Measurements from ENCODE around the gene RBP5. TPM values are rescaled to one million over a fixed set of nuclear protein-coding genes. Genes with fewer than 3 reads are reported as not detected.
A peak's percentile ranks its signal among the peaks of the same experiment; 100 is the strongest.

RBP5 gene
- total and polyA plus RNA-seq, 7 donors, result 0.71 to 30.9 (median 4.0) TPM; not detected in 3

GRCh38 chr12:7106082-7106481 is 22.6 kb downstream of the RBP5 start:
- intact Hi-C loops (cut with DNase I), result no loop called here
- Histone ChIP-seq H3K36me3 (peaks cover 0 to 23% (median 7%) of the 10 kb centered on the region in 4 donors), H3K4me3 (no peak overlapping the region), H3K27me3 (no peaks in the 10 kb centered on the region), H3K27ac (no peak overlapping the region), H3K9me3 (peaks cover 0 to 4% (median 0%) of the 10 kb centered on the region in 4 donors), H3K4me1 (peaks cover 0 to 20% (median 14%) of the 10 kb centered on the region in 4 donors)
- no peak for TF ChIP-seq POLR2A (IDR thresholded peaks at IDR 0.05)
- TF ChIP-seq CTCF (IDR thresholded peaks at IDR 0.05), result no peak
- TF ChIP-seq EP300 (IDR thresholded peaks at IDR 0.05), result no peak
- no peak for TF ChIP-seq POLR2AphosphoS5 (IDR thresholded peaks at IDR 0.05)
- no peak for DNase-seq
- WGBS, 2 donors, result 94 to 95% methylated on average over 1 of the region's 1 CpG

- TF ChIP-seq CTCF (IDR thresholded peaks at IDR 0.05), result no peak
- no peak for TF ChIP-seq POLR2A (IDR thresholded peaks at IDR 0.05)
- TF ChIP-seq POLR2AphosphoS5 (IDR thresholded peaks at IDR 0.05), result no peak
- TF ChIP-seq EP300 (IDR thresholded peaks at IDR 0.05), result no peak
- DNase-seq, result peak; percentile 44
- intact Hi-C loops (cut with DNase I), result no loop called here
- Histone ChIP-seq H3K4me3 (no peak overlapping the region), H3K36me3 (peaks cover 5 to 38% (median 15%) of the 10 kb centered on the region in 4 donors), H3K27ac (no peak overlapping the region), H3K27me3 (no peaks in the 10 kb centered on the region), H3K4me1 (peaks cover 0 to 13% (median 8%) of the 10 kb centered on the region in 4 donors), H3K9me3 (peaks cover 0 to 4% (median 0%) of the 10 kb centered on the region in 4 donors)
- WGBS, 2 donors, result 92 to 95% methylated on average over 14 of the region's 14 CpGs
These were observed 24.7 kb downstream of the RBP5 start for GRCh38 chr12:7103837-7104584.

GRCh38 chr12:7102582-7102981 is 26.1 kb downstream of the RBP5 start:
- no peak for DNase-seq
- 72 to 86% methylated on average over 3 of the region's 3 CpGs for WGBS, 2 donors
- no peak for TF ChIP-seq EP300 (IDR thresholded peaks at IDR 0.05)
- no peak for TF ChIP-seq POLR2AphosphoS5 (IDR thresholded peaks at IDR 0.05)
- no peak for TF ChIP-seq POLR2A (IDR thresholded peaks at IDR 0.05)
- TF ChIP-seq CTCF (IDR thresholded peaks at IDR 0.05), result no peak
- Histone ChIP-seq H3K4me3 (no peak overlapping the region), H3K27me3 (no peaks in the 10 kb centered on the region), H3K27ac (no peak overlapping the region), H3K36me3 (peaks cover 5 to 48% (median 15%) of the 10 kb centered on the region in 4 donors), H3K9me3 (peaks cover 0 to 4% (median 0%) of the 10 kb centered on the region in 4 donors), H3K4me1 (peaks cover 0 to 8% (median 2%) of the 10 kb centered on the region in 4 donors)
- intact Hi-C loops (cut with DNase I), result no loop called here

GRCh38 chr12:7101694-7102131 is 27.0 kb downstream of the RBP5 start:
- peaks cover 0 to 4% (median 0%) of the 10 kb centered on the region in 4 donors for H3K9me3 ChIP-seq
- no peaks in the 10 kb centered on the region for H3K4me1 ChIP-seq
- H3K27ac ChIP-seq, result peak overlapping the region in 2 of 4 donors; percentile 22 to 40
- peaks cover 5 to 51% (median 15%) of the 10 kb centered on the region in 4 donors for H3K36me3 ChIP-seq
- no peak for TF ChIP-seq POLR2A (IDR thresholded peaks at IDR 0.05)
- TF ChIP-seq EP300 (IDR thresholded peaks at IDR 0.05), result no peak
- no peak for TF ChIP-seq CTCF (IDR thresholded peaks at IDR 0.05)
- TF ChIP-seq POLR2AphosphoS5 (IDR thresholded peaks at IDR 0.05), result no peak
- DNase-seq, result peak; percentile 67
- intact Hi-C loops (cut with DNase I), result no loop called here
- H3K27me3 ChIP-seq, result no peaks in the 10 kb centered on the region
- WGBS, 2 donors, result 89 to 91% methylated on average over 10 of the region's 10 CpGs
- no peak overlapping the region for H3K4me3 ChIP-seq
